WTC11 (cell line): Measurements from ENCODE around the gene EYS.

Experiments
- ELF4 ChIP-seq: sonication (generic); formaldehyde crosslinking; IDR thresholded peaks from 2 replicates; pipeline ENCODE4 v1.8.1; 2022; ENCODE audit warnings: low read depth, mild to moderate bottlenecking, moderate library complexity, missing genetic modification reagents
- FOXJ3 ChIP-seq: sonication (generic); formaldehyde crosslinking; IDR thresholded peaks from 2 replicates; pipeline ENCODE4 v1.9.0; 2021; ENCODE audit warnings: missing genetic modification reagents, mild to moderate bottlenecking, borderline replicate concordance
- TF ChIP-seq, protein P1 (sequence below): fragments of 200-600 bp; IDR thresholded peaks from 2 replicates; pipeline ENCODE4 v1.8.0; 2022; ENCODE audit warnings: antibody characterized with exemption
- TF ChIP-seq, protein P2 (sequence below): sonication (generic); formaldehyde crosslinking; IDR thresholded peaks from 2 replicates; pipeline ENCODE4 v1.8.0; 2022; ENCODE audit warnings: mild to moderate bottlenecking, missing genetic modification reagents
- TF ChIP-seq, protein P3 (sequence below): sonication (generic); formaldehyde crosslinking; IDR thresholded peaks from 2 replicates; pipeline ENCODE4 v1.8.1; 2022; ENCODE audit warnings: low read depth, missing genetic modification reagents, borderline replicate concordance
- TF ChIP-seq, protein P4 (sequence below): sonication (generic); formaldehyde crosslinking; IDR thresholded peaks from 2 replicates; pipeline ENCODE4 v1.8.1; 2023; ENCODE audit warnings: mild to moderate bottlenecking, missing genetic modification reagents, borderline replicate concordance
- TF ChIP-seq, protein P5 (sequence below): fragments of 250-450 bp; sonication (Bioruptor Pico); IDR thresholded peaks from 2 replicates; pipeline ENCODE4 v1.9.0; 2021; ENCODE audit warnings: mild to moderate bottlenecking, borderline replicate concordance

DNA sequence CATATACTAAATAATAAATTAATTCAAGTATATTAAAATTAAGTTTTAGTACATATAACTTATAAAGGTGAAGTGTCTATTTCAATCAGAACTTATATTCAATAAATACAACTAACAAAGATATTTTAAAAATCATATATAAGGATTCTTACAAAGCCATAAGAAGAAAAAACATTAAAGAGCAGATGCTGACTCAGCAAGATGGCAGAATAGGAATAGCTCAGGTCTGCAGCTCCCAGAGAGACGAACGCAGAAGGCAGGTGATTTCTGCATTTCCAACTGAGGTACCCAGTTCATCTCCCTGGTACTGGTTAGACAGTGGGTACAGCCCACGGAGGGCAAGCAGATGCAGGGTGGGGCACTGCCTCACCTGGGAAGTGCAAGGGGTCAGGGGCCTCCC lies 811.1 kb downstream of the EYS start:
- TF ChIP-seq ELF4 (CRISPR knock-in tag) (no peak), FOXJ3 (CRISPR knock-in tag) (no peak)
- TF ChIP-seq, protein P1, sequence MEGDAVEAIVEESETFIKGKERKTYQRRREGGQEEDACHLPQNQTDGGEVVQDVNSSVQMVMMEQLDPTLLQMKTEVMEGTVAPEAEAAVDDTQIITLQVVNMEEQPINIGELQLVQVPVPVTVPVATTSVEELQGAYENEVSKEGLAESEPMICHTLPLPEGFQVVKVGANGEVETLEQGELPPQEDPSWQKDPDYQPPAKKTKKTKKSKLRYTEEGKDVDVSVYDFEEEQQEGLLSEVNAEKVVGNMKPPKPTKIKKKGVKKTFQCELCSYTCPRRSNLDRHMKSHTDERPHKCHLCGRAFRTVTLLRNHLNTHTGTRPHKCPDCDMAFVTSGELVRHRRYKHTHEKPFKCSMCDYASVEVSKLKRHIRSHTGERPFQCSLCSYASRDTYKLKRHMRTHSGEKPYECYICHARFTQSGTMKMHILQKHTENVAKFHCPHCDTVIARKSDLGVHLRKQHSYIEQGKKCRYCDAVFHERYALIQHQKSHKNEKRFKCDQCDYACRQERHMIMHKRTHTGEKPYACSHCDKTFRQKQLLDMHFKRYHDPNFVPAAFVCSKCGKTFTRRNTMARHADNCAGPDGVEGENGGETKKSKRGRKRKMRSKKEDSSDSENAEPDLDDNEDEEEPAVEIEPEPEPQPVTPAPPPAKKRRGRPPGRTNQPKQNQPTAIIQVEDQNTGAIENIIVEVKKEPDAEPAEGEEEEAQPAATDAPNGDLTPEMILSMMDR: no peak
- TF ChIP-seq, protein P2, sequence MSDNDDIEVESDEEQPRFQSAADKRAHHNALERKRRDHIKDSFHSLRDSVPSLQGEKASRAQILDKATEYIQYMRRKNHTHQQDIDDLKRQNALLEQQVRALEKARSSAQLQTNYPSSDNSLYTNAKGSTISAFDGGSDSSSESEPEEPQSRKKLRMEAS (CRISPR knock-in tag): no peak
- TF ChIP-seq, protein P3, sequence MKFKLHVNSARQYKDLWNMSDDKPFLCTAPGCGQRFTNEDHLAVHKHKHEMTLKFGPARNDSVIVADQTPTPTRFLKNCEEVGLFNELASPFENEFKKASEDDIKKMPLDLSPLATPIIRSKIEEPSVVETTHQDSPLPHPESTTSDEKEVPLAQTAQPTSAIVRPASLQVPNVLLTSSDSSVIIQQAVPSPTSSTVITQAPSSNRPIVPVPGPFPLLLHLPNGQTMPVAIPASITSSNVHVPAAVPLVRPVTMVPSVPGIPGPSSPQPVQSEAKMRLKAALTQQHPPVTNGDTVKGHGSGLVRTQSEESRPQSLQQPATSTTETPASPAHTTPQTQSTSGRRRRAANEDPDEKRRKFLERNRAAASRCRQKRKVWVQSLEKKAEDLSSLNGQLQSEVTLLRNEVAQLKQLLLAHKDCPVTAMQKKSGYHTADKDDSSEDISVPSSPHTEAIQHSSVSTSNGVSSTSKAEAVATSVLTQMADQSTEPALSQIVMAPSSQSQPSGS (CRISPR knock-in tag): no peak
- TF ChIP-seq, protein P4, sequence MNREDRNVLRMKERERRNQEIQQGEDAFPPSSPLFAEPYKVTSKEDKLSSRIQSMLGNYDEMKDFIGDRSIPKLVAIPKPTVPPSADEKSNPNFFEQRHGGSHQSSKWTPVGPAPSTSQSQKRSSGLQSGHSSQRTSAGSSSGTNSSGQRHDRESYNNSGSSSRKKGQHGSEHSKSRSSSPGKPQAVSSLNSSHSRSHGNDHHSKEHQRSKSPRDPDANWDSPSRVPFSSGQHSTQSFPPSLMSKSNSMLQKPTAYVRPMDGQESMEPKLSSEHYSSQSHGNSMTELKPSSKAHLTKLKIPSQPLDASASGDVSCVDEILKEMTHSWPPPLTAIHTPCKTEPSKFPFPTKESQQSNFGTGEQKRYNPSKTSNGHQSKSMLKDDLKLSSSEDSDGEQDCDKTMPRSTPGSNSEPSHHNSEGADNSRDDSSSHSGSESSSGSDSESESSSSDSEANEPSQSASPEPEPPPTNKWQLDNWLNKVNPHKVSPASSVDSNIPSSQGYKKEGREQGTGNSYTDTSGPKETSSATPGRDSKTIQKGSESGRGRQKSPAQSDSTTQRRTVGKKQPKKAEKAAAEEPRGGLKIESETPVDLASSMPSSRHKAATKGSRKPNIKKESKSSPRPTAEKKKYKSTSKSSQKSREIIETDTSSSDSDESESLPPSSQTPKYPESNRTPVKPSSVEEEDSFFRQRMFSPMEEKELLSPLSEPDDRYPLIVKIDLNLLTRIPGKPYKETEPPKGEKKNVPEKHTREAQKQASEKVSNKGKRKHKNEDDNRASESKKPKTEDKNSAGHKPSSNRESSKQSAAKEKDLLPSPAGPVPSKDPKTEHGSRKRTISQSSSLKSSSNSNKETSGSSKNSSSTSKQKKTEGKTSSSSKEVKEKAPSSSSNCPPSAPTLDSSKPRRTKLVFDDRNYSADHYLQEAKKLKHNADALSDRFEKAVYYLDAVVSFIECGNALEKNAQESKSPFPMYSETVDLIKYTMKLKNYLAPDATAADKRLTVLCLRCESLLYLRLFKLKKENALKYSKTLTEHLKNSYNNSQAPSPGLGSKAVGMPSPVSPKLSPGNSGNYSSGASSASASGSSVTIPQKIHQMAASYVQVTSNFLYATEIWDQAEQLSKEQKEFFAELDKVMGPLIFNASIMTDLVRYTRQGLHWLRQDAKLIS (CRISPR knock-in tag): no peak
- TF ChIP-seq, protein P5, sequence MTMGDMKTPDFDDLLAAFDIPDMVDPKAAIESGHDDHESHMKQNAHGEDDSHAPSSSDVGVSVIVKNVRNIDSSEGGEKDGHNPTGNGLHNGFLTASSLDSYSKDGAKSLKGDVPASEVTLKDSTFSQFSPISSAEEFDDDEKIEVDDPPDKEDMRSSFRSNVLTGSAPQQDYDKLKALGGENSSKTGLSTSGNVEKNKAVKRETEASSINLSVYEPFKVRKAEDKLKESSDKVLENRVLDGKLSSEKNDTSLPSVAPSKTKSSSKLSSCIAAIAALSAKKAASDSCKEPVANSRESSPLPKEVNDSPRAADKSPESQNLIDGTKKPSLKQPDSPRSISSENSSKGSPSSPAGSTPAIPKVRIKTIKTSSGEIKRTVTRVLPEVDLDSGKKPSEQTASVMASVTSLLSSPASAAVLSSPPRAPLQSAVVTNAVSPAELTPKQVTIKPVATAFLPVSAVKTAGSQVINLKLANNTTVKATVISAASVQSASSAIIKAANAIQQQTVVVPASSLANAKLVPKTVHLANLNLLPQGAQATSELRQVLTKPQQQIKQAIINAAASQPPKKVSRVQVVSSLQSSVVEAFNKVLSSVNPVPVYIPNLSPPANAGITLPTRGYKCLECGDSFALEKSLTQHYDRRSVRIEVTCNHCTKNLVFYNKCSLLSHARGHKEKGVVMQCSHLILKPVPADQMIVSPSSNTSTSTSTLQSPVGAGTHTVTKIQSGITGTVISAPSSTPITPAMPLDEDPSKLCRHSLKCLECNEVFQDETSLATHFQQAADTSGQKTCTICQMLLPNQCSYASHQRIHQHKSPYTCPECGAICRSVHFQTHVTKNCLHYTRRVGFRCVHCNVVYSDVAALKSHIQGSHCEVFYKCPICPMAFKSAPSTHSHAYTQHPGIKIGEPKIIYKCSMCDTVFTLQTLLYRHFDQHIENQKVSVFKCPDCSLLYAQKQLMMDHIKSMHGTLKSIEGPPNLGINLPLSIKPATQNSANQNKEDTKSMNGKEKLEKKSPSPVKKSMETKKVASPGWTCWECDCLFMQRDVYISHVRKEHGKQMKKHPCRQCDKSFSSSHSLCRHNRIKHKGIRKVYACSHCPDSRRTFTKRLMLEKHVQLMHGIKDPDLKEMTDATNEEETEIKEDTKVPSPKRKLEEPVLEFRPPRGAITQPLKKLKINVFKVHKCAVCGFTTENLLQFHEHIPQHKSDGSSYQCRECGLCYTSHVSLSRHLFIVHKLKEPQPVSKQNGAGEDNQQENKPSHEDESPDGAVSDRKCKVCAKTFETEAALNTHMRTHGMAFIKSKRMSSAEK (CRISPR knock-in tag): no peak
